Stimulated activated CD4-positive, alpha-beta T cell treated with anti-CD3 and anti-CD28 coated beads, Interleukin-12 subunit alpha, Interleukin-12 subunit beta, amount 100 ng/mL, for 48 hours (primary cell): ENCODE measurements around the gene CAMK2D.

Experiments used
- DNase-seq, 3 donors: peaks; one replicate each; pipeline ENCODE4 v3.0.0-alpha.2; 2020; ENCODE audit warnings: low read depth in 2 of 3, low spot score in 1 of 3

Gene CAMK2D

DNA sequence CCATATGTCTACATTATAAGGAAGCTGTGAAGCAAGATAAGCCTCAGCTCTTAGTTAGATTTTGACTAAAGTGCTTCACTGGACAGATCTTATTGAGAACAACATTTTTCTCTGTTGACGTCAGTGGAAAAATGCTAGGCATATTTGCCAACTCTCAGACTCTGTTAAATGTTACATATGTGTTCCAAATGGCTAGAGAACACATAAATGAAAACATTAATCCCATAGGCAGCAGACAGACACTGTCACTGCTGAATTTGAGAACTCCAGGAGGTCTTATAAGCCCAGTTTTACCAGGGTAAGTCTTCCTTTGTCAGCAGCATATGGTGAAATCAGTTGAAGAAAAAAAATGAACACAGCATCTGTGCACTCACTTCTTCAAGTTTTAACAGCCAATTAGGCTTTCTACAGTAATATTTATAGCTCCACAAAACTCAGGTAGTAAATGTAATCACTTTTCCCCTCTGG is 186.9 kb downstream of the CAMK2D start:
- DNase-seq: no peak

DNA sequence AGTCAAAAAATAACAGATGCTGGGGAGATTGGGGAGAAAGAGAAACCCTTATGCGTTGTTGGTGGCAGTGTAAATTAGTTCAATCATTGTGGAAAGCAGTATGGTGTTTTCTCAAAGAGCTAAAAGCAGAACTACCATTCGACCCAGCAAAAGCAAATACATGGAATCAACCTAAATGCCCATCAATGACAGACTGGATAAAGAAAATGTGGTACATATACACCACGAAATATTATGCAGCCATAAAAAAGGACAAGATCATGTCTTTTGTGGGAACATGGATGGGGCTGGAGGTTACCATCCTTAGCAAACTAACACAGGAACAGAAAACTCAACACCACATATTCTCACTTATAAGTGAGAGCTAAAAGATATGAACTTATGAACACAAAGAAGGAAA is 188.9 kb downstream of the CAMK2D start:
- DNase-seq: no peak

DNA sequence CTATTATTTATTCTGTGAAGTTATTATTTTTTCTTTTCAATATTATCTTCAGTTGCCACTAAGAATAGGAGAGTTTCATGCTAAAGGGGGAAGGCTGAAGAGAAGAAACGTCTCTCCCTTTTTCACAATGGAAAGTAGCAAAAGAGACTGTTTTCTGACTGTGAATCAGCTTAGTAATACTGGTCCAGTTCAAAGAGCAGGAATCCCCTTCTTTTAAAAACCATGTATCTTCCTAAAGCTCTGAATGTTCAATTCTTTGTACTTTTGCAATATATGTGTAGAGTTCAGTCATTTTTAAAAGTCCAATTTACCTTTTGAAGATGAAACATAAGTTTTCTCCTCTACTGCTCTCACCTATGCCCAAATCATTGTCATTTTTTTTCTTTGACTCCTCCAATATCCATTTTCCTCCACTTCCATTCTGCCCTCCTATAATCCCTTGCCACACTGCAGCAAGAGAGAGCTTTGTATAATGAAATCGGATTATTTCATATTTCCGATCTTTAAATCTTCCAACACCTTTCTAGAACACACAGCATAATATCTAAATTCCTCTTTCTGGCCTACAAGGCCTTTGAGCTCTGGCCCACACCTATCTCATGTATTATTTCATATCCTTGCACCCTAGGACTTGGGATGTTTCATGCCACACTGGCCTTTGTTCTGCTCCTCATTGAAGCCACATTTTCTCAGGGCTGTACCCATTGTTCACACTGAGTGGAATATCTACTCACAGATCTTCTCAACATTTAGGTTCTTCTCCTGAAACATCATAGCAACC is 195.3 kb downstream of the CAMK2D start:
- DNase-seq: no peak

DNA sequence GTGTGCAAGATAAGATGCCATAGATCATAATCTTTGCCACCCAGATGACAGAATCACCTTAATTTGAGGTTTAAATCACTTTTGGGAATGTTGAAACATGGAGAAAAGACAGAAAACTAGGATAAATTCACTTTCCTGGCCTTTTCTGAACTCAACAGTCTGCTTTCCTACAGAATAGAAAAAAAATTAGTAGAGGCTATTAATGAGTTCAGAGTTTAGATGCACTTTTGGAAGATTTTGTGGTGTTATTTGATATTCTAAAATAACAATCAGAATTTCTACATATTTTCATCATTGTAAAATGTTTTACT is 195.9 kb downstream of the CAMK2D start:
- no peak for DNase-seq

DNA sequence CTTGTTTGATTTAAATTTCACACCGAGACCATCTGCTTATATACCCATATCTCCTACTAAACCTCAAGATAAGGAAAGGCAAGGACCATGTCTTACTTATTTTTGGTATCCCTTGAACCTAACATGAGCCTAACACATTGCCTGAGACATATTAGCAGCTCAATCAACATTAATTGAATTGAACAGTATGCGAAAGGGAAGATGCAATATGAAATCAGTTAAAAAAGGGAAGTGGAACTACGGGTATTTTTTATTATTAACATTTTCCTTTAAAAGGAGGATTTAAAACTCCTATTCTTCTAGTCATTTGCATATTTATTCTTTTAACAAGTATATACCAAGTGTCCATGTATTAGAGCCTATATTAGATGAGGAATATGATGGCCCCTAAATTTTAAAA is 197.0 kb downstream of the CAMK2D start:
- DNase-seq: no peak

DNA sequence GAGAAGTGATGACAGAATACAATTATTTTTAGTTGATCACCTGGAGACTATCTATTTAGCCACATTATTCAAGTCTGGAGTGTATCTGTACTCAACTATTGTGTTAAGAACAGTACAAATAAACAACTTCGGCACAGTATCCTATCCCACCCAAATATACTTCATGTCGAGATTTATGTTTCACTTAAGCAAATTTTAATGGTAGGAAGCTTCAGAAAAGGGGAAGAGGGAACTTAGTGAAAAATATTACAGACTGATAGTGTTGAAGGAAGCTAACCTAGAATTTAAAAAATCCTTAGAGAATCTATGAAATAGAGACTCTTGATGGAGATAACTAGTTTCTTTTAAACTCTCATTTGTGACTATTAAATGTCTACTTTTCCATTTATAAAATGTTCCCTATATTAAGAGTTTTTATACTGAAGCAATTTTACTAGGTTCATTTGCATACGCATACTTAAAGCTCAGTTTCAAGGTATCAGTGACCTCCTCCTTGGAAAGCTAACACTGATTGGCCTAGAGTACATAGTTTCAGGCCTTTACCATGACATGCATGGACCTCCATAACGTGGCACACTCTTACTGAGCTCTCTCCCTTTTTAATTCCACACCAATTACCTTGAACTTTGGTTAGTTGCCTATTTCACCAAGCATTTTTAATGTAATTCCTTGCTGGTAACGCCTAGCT is 197.7 kb downstream of the CAMK2D start:
- DNase-seq: no peak

DNA sequence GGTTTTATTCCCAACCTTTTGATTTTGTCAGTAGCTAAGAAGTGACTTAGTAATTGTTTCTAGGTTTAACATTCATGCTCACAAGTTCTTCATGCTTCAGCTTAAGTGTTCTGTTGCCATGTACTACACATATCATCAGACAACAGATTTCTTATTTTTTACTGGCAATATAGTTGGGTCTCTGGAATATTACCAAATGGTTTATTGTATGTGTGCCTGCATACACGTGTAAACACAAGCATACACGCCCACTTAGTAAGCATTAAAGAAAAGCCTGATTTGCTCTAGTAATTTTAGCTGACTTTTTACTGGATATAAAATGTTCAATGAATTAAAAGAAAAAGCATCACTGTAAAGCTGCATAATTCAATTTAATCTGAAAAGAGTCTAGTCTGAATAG is 199.8 kb downstream of the CAMK2D start:
- DNase-seq: no peak

DNA sequence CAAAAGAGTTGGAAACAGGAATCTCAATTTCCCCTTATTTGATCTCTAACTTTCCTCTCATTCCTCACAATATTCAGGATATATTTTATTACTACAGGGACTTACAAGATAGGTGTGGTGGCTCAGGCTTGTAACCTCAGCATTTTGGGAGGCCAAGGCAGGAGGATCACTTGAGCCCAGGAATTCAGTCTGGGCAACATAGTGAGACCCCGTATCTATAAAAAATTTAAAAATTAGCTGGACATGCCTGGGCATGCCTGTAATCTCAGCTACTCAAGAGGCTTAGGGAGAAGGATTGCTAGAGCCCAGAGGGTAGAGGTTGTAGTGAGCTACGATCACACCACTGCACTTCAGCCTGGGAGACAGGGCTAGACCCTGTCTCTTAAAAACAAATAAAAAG is 200.4 kb downstream of the CAMK2D start:
- DNase-seq: no peak

DNA sequence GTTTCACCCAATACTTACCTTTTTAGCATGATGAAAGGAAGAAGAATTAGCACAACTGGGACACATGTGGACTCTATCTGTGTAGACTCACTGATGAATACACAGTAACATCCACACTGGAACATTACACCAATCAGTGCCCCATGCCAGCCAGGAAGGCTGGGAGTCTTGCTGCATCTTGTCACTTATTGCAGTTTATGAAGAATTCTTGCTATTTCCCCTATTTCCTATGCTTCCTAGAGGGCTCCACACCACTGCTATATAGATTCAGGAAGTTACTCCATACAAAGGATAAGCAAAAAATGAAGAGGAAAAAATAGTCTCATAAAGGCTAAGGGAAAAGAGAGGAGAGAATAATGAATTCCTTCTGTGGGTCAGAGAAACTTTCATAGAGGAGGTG is 201.0 kb downstream of the CAMK2D start:
- no peak for DNase-seq

DNA sequence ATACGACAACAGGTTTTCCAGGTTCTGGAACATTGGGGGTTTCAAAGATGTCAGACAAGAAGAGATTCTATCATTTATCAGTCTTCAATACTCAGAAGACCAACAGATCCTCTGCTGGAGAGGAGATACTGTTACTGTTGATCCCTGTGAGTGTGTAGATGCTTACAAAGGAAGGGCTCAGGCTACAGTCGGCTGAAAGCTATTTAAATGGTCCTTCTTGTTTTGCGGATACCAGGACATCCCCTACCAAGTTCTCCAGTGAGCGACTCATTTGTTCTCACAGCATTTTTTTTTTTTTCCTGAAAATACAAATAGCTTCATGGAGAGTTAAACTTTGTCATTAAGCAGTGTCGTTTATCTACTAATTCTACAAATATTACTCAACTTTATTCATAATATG is 201.6 kb downstream of the CAMK2D start:
- DNase-seq: no peak

DNA sequence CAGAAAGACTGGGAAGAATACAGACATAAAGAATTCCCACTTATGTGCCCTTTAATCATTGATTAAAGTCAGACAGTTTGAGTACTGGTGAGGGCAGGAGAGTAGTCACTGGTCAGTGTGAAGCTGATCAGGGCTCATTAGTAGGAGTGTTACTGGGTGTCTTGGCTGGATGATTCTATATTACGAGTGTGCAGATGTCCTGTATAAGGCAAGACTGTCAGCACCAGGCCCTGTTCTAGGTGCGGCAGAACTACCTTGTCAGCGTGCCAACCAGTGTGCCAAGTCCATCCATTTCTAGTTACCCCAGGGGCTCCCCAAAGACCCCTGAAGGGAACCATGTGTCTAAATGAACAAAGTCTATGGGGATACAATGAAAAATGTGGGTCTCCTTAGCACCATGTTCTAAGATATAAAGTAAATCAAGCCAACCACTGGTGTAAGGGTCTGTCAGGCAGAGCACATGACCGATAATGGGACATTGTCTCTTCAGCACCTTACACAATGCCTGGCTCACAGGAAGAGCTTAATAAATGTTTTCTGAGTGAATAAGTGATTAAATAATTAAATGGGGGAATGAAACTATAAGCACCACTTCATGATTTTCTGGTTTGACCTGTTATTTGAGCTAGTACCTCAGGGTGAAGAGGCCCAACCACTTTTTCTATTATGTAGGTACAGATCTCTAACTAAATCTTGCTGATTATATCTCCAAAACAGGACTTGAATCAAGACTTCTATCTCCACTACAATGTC is 205.0 kb downstream of the CAMK2D start:
- no peak for DNase-seq

DNA sequence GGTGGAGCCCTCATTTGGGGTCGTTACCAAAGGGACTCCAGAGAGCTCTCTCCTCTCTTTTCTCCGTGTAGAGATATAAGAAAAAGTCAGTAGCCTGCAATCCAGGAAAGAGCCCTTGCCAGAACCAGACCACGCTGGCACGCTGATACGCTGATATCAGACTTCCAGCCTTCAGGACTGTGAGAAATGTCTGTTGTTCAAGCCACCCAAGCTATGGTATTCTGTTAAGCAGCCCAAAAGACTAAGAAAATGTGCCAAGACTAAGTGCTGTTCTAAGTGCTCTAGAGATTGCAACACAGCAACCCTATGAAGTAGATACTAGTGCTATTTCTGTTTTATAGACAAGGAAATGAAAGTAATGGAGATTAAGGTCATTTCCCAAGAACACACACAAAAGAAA is 205.7 kb downstream of the CAMK2D start:
- no peak for DNase-seq

DNA sequence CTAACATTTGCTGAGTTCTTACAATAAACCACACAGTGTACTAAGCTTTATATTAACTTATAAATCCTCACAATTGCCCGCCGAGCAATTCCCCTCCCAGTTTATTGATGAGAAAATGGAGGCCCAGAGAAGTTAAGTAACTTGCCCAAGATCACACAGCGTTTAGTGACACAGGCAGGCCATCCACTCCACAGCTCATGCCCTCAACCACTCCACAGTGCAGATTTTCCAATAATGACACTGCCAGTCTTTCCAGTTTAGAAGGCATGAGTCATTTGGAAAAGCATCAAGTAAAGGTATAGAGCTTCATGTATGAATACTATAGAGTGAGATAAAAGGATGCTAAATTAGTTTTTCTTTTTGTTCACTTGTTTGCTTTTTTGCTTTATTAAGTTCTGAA is 208.5 kb downstream of the CAMK2D start:
- DNase-seq: no peak

DNA sequence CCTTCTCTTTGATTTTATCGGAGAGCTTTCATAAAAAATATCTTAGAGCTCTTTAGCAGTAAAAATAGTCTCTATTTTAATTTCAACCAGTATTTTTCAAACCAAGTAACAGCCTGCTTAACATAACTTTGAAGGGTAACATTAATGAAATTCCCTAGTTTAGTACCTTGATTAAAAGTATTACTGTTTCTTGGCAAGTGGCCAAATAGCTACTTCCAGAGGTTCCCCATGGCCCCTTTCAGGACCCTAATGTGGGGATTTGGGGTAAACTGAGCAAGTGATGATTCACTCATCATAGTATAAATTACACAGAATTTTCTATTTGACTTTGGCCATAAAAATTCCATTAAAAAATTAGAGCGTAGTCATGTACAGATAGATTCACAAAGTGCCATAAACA is 211.0 kb downstream of the CAMK2D start:
- no peak for DNase-seq

DNA sequence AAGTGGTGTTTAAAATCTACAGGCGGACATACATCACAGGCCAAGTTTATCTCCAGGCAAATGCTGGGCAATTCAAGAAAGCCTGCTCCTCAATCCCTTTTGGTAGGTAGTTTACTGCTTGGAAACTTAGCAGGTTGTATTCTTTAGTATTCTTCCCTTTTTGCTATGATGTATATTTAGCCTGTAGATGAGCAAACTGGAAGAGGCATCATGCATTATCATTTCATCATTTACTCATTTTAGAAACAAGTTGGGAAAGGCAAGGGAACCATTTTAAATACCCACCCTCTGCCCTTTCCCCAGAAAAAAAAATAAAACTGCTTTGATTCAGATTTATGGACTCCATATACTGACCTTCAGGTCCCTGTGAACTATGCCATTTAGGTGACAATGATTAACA is 213.2 kb downstream of the CAMK2D start:
- no peak for DNase-seq

DNA sequence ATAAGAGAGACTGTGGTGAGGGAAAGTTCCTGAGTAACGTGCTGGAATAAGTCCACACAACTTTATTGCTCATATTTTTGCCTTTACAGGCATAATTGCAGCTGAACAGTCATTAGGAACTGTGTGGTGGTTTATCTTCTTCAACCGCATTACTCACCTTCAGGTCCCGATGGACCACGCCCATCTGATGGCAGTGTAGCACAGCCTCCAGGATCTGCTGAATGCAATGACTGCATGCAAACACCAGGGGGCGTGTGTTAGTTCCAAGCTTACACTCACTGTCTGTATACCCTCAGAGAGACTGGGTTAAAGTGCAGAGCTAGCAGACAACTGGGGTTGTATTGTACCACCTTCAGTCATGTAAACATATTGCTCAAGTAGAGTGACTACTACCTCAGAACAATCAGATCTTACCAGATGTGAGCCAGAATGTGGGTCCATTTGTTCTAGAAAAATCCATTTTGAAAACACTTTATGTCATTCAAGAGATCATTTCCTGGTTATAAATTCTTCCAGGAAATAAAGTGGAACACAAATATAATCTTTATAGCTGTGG is 214.0 kb downstream of the CAMK2D start:
- peak; percentile 86 to 92 (median 90) for DNase-seq

DNA sequence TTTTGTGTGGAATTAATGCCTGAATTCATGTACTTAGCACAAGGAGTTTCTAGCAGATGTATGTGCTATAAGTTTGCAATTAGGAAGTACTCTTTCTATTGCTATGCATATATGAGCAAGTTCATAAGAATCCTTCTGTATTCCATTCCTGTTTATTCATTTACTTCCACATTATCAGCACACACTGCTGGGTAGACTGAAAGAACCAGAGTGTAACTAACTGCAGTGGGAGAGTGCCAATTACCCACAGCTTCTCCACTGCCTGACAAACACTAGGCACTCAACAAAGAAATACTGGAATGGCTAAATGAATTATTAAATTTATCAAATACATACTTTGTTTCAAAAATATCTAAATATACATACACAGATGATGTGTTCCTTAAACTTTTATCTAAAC is 219.6 kb downstream of the CAMK2D start:
- no peak for DNase-seq

DNA sequence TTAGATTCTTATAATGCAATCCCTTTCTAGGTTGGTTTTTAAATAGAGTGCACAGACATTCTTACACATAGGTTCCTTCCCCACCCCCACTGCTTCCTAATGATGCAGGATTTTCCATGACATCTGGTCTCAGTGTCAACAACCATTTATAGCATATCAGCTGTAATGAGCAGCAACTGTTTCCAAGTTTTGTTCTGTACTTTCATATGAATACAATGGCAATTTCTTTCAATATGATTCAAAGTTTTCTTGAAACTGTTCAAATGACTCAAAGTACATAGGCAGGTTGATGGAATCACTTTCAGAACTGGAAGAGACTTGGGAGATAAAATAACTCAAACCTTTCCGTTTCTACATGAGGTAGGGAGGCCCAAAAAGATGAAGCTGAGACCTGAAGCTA is 220.7 kb downstream of the CAMK2D start:
- peak; percentile 31 to 63 (median 38) for DNase-seq

DNA sequence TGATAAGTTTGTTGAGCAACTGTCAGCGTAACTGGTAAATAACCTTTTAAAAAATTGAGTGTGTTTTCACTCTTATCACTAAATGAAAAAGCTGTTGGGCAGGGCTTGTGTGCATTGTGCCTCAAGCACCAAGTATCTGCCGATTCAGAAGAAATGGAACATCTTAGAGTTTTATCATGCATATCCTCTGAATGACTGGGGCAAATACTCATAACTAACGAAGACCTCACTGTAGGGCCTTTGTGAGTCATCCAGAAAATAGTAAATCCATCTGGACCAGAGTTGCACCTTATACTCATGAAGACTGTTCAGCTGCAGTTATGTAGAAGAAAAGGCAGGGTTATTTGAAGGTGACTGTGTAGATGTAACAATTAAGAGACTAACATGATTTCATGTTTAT is 222.1 kb downstream of the CAMK2D start:
- peak in 1 of 3 donors; percentile 13 for DNase-seq

DNA sequence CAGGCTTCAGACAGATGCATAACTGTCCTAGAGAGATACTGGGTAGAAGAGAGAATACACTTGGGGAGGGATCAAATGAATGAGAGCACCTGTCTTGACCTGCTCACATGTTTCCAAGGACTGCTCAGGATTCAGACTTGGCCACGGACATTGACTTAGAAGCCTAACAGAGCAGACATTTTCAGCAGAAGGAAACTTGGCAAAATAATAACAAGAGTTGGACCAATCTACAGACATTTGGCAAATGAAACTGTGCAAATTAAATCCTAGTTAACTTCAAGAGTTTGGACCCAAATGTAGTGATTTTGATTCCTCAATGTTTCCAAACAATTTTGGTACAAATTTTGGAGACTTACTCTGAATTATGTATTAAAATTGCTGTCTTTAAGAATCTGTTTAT is 223.9 kb downstream of the CAMK2D start:
- DNase-seq: no peak

DNA sequence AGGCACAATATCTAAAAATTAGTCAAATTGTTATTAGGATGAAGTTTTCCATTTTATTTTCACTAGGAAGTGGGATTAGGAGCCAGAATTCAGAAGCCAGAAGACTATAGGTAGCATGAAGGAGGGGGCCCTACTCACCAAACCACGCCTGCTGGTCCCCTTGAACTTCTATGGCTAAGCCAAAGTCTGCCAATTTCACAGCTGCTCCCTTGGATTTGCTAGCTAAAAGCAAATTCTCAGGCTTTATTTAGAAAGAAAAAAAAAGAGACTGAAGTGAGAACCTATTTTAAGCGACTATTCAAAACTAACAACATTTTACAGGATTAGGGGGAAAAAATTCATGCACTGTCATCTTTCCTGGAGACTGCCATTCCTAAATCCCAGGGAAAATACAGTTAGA is 224.3 kb downstream of the CAMK2D start:
- DNase-seq: no peak

DNA sequence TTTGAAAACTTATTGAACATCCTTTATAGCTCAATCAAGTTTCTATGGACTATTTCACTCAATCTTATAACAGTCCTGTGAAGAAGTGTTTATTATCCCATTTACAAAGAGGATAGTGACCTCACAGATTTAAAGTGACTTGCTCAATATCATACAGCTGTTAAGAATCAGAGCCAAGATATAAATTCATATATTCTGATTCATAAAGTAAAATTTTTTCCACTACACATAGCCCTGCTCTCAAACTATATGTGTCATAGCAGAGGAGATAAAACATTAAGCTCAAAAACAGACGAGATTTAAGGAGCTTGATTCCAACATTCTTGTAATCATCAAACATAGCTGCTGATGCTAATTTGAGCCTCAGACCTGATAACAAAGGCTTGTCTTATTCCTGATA is 226.8 kb downstream of the CAMK2D start:
- DNase-seq: no peak
